Calu3 (cell line): ENCODE measurements around the gene SAMD4B. TPM values are rescaled to one million over a fixed set of nuclear protein-coding genes. Genes with fewer than 3 reads are reported as not detected.
A peak's percentile ranks its signal among the peaks of the same experiment; 100 is the strongest.

Source experiments
- BruUV-seq: library from RNA; stranded (reverse); fragments of 400-500 nt; replicated peaks from 2 replicates; lab custom pipeline; 2021; lab: Mats Ljungman, UMichigan
- CTCF ChIA-PET: fragments of 300-600 bp; sonication (Branson Sonifier 250); formaldehyde crosslinking; loops from one replicate; lab custom pipeline; 2022; ENCODE audit warnings: antibody characterized with exemption; lab: Charles Lee
- DNase-seq: peaks from one replicate; pipeline ENCODE4 v3.0.0; 2022
- H3K27ac Mint-ChIP-seq: one replicate; pipeline ENCODE4 v1.8.0; 2022; ENCODE audit warnings: mixed read lengths; ENCODE audit not compliant: unreplicated experiment
- H3K27me3 Mint-ChIP-seq: one replicate; pipeline ENCODE4 v1.8.0; 2022; ENCODE audit warnings: mixed read lengths; ENCODE audit not compliant: unreplicated experiment
- H3K36me3 Mint-ChIP-seq: one replicate; pipeline ENCODE4 v1.8.0; 2022; ENCODE audit warnings: mild to moderate bottlenecking, moderate library complexity, mixed read lengths; ENCODE audit not compliant: insufficient read depth, unreplicated experiment
- H3K4me1 Mint-ChIP-seq: one replicate; pipeline ENCODE4 v1.8.0; 2022; ENCODE audit warnings: mild to moderate bottlenecking, low read depth, mixed read lengths; ENCODE audit not compliant: unreplicated experiment
- H3K4me3 Mint-ChIP-seq: one replicate; pipeline ENCODE4 v1.8.0; 2022; ENCODE audit warnings: mild to moderate bottlenecking, low read depth, moderate library complexity, mixed read lengths; ENCODE audit not compliant: unreplicated experiment
- H3K9me3 Mint-ChIP-seq: one replicate; pipeline ENCODE4 v1.8.0; 2022; ENCODE audit warnings: low read depth, mixed read lengths; ENCODE audit not compliant: unreplicated experiment
- intact Hi-C: fragments of 100-400 bp; cut with micrococcal nuclease; formaldehyde crosslinking; loops from one replicate; pipeline ENCODE4 v1.10.0; 2022; ENCODE audit not compliant: unreplicated experiment
- total RNA-seq: library from RNA; stranded (reverse); gene quantifications from 2 replicates; pipeline ENCODE4 v1.2.3, GENCODE V29; 2022
- TF ChIP-seq, protein P1 (sequence below): fragments of 200-600 bp; IDR thresholded peaks from one replicate; pipeline ENCODE4 v1.8.0; 2022; ENCODE audit warnings: antibody characterized with exemption; ENCODE audit not compliant: unreplicated experiment

Gene SAMD4B
- total RNA-seq, 1 experiment from 2014 or later = 214 TPM

GRCh38 chr19:39409208-39410016 is 67.2 kb downstream of the SAMD4B start:
- Mint-ChIP-seq H3K36me3 (peaks cover 98% of the 10 kb centered on the region), H3K27ac (peak overlapping the region; percentile 94), H3K4me3 (peak overlapping the region; percentile 77), H3K27me3 (no peaks in the 10 kb centered on the region), H3K4me1 (peaks cover 55% of the 10 kb centered on the region), H3K9me3 (no peaks in the 10 kb centered on the region)
- TF ChIP-seq, protein P1, sequence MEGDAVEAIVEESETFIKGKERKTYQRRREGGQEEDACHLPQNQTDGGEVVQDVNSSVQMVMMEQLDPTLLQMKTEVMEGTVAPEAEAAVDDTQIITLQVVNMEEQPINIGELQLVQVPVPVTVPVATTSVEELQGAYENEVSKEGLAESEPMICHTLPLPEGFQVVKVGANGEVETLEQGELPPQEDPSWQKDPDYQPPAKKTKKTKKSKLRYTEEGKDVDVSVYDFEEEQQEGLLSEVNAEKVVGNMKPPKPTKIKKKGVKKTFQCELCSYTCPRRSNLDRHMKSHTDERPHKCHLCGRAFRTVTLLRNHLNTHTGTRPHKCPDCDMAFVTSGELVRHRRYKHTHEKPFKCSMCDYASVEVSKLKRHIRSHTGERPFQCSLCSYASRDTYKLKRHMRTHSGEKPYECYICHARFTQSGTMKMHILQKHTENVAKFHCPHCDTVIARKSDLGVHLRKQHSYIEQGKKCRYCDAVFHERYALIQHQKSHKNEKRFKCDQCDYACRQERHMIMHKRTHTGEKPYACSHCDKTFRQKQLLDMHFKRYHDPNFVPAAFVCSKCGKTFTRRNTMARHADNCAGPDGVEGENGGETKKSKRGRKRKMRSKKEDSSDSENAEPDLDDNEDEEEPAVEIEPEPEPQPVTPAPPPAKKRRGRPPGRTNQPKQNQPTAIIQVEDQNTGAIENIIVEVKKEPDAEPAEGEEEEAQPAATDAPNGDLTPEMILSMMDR = no peak
- DNase-seq = peak; percentile 99
- CTCF ChIA-PET = interaction anchor here (0.5 to 1.0 kb wide), 3 partner anchors 11 to 19 kb away, joined by 3 to 4 read pairs (median 3); partner anchors contain the start of genes MED29 and PAF1
- BruUV-seq = no TSS peak
- intact Hi-C loops = loop anchor here (5.0 kb wide), 1 partner anchor 287 kb away; no protein-coding TSS in a partner anchor

DNA sequence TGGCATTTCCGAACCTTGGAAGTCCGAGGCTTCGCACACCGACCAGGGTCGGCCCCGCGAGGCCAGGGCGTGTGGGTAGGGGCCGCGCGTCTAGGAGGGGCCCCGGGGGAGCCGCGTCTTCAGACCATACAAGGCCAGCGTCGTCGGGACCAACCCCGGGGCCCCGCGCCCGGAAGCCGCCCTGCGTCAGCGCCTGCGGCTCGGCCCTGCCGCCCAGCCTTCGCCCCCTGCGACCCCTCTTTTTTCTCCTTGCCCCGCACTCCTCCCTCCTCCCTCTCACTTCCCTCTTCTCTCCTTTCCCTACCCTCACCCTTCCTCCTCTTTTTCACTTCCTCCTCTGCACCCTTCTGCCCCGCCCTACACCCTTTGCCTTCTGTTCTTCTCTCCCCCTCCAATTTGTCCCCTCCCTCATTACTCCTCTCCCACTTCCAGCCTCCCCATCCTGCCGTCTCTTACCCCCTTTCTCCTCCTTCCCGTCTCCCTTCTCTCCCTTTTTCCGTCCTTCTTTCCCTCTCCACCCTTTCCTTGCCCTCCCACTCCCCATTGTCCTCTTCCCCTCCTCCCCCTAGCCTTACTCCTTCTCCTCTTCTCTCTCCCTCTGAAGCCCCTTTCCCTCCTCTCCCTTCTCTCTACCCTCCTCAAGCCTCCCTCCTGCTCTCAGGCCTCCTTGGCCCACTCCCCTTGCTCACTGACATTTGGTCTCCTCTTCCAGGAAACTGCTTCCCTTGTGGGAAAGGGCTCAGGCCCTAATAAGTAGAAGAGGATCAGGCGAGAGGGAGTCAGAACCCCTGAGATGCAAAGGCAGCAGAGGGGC is 68.0 kb downstream of the SAMD4B start:
- no TSS peak for BruUV-seq
- Mint-ChIP-seq H3K27ac (peak overlapping the region; percentile 94), H3K4me1 (peaks cover 55% of the 10 kb centered on the region), H3K36me3 (peaks cover 89% of the 10 kb centered on the region), H3K27me3 (no peaks in the 10 kb centered on the region), H3K4me3 (peak overlapping the region; percentile 77), H3K9me3 (no peaks in the 10 kb centered on the region)
- peak; percentile 71 for DNase-seq
- CTCF ChIA-PET = interaction anchor here (0.5 kb wide), 1 partner anchor 15 kb away, joined by 3 read pairs; no protein-coding TSS in a partner anchor
- intact Hi-C loops = loop anchor here (5.0 kb wide), 1 partner anchor 288 kb away; no protein-coding TSS in a partner anchor
- TF ChIP-seq, protein P1 = no peak

- intact Hi-C loops = loop anchor here (1.0 to 5.0 kb wide), 2 partner anchors 13 to 288 kb away; no protein-coding TSS in a partner anchor
- no TSS peak for BruUV-seq
- CTCF ChIA-PET = interaction anchor here (1.0 to 2.3 kb wide), 3 partner anchors 9 to 19 kb away, joined by 6 to 52 read pairs (median 10); partner anchors contain the start of genes MED29 and PAF1
- Mint-ChIP-seq H3K27me3 (no peaks in the 10 kb centered on the region), H3K4me1 (peaks cover 55% of the 10 kb centered on the region), H3K36me3 (peaks cover 84% of the 10 kb centered on the region), H3K27ac (peak overlapping the region; percentile 94), H3K9me3 (no peaks in the 10 kb centered on the region), H3K4me3 (peak overlapping the region; percentile 77)
- TF ChIP-seq, protein P1 = no peak
- no peak for DNase-seq
Observed at GRCh38 chr19:39410831-39411080, 68.5 kb downstream of the SAMD4B start.
